GM13977 (cell line): ENCODE results near the gene TNFRSF1A.

ENCODE experiments used
- DNase-seq: peaks from one replicate; pipeline ENCODE4 v3.0.0; 2012; ENCODE audit warnings: low spot score
- in situ Hi-C: fragments of 300-500 bp; cut with MboI; formaldehyde crosslinking; loops from one replicate; pipeline ENCODE4 v1.12.0; 2022; ENCODE audit warnings: low sequenced_read_pairs, low pct_unique_long_range_greater_than_20kb, mixed read lengths, inconsistent platforms; ENCODE audit not compliant: unreplicated experiment
- TF ChIP-seq, protein P1 (sequence below): IDR thresholded peaks from 2 replicates; pipeline ENCODE4 v1.5.1; 2012; ENCODE audit warnings: mild to moderate bottlenecking, control low read depth; ENCODE audit not compliant: insufficient read depth; ENCODE audit errors: extremely low read depth, missing control alignments

The TNFRSF1A gene

DNA sequence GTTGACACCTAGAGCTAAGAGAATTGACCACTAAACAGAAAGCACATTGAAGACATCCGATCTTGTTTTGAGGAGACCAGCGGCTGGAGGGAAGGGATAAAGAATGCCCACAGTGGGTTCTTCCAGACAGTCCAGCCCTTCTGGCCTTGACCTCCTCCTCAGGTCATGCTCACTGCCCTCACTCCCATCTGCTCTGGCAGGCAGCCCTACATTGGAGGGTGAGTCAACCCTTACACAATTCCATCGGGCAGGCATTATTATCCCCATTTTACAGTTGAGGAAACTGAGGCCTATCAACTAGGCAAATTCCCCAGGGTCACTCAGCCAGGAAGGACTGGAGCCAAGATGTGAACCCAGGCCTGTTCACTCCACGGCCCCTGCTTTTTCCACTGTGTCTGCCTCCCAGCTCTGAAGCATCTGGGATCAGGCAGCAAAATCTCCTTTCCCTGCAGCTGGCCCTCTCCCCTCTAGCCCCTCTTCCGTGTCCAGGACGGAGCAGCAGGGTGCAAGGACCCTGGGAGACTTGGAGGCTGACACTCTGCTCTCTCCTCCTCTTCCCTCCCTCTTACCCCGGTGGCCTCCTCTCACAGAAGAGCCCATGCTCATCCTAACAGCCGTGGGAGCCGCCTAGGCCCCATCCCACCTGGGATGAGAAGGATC is 28.2 kb upstream of the TNFRSF1A start:
- in situ Hi-C loops, result no loop called here
- TF ChIP-seq, protein P1, sequence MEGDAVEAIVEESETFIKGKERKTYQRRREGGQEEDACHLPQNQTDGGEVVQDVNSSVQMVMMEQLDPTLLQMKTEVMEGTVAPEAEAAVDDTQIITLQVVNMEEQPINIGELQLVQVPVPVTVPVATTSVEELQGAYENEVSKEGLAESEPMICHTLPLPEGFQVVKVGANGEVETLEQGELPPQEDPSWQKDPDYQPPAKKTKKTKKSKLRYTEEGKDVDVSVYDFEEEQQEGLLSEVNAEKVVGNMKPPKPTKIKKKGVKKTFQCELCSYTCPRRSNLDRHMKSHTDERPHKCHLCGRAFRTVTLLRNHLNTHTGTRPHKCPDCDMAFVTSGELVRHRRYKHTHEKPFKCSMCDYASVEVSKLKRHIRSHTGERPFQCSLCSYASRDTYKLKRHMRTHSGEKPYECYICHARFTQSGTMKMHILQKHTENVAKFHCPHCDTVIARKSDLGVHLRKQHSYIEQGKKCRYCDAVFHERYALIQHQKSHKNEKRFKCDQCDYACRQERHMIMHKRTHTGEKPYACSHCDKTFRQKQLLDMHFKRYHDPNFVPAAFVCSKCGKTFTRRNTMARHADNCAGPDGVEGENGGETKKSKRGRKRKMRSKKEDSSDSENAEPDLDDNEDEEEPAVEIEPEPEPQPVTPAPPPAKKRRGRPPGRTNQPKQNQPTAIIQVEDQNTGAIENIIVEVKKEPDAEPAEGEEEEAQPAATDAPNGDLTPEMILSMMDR, result no peak
- no peak for DNase-seq

DNA sequence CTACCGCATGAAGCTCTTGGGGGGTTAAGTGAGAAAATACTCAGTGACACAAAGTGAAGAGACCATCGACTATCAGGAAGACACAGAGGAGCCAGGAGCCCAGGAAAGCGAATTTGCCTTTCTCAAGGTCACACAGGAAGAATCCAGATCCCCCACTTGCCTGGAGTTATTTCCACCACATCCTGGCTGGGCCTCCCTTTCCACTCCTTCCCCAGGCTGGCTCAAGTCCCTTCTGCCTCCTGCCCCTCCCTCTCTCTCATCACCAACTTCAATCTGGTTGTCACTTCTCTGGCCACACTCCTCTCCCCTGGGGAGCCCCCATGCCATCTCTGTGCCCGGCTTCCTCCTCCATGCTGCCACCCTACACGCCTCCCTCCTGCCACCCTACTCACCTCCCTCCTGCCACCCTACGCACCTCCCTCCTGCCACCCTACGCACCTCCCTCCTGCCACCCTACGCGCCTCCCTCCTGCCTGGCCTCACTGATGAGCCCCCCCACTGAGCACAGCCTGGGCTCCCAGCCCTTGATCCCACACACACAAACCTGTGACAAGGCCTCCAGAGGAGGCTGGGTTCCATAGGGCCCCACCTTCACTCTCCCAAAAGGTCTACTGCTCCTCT is 27.1 kb upstream of the TNFRSF1A start:
- TF ChIP-seq, protein P1, result no peak
- DNase-seq, result no peak
- in situ Hi-C loops, result no loop called here

DNA sequence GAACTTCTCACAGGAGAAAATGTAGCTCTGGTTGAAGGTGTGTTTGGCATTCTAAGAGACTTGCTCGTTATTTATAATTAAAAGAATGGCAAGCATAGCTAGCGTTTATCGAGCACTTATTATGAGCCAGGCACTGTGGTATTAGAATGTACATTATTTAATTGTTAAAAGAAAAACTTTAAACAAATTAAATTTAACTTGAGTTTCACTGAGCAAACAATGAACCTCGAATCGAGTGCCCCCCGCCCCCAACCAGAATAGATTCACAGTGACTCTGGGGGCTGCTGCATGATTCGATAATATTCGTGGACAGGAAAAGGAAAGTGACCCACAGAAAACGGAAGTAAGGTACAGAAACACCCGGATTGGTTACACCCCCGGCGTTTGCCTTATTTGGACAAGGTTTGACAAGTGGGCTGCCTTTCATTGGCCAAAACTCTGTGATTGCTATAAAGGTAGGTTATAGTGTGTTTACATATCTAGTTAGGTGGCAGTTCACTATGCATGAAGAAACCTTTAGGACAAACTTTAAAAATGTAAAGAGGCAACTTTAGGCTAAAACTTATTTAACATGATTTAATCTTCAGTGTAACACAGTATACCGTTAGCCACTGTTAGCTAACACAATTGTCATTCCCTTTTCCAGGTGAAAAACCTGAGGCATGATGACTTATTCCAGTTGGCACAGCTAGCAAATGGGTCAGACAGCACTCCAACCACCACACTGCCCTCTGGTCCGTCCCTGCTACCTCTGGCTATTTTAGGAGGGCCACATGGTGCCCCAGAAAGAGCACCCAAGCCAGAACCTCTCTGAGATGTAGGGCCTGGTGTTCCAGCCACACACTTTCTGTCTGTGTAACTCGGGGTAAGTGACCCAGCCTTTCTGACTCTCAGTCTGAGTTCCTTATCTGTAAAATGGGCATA is 26.4 kb upstream of the TNFRSF1A start:
- in situ Hi-C loops, result no loop called here
- TF ChIP-seq, protein P1, result no peak
- DNase-seq, result no peak

DNA sequence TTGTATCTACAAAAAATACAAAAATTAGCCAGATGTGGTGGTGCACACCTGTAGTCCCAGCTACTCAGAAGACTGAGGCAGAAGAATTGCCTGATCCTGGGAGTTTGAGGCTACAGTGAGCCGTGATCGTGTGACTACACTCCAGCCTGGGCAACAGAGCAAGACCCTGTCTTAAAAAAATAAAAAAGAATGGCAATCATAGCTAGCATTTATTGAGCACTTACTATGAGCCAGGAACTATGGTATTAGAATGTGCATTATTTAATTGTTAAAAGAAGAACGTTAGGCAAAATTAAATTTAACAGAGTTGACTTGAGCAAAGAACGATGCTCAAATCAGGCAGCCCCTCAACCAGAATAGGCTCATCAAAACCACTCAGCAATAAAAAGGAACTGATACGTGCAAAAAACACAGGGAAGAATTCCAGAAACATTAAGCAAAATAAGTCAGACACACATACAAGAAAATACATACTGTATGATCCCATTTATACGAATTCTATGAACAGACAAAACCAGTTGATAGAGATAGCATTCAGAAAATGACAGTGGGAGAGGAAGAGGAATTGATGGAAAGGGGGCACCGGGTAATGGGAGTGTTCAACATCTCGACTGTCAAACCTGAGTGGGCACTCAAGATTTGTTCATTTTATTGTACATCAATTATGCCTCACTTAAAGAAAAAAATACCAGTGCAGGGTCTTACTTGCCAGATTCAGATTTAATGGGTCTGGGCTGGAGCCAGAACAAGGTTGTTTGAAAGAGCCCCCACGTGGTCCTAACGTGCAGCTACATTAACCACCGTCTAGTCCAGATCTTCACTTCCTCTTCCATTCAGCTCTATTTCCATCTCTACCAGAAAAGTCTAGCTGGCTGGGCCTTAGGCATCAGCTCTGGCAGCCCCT is 25.4 kb upstream of the TNFRSF1A start:
- in situ Hi-C loops, result no loop called here

DNA sequence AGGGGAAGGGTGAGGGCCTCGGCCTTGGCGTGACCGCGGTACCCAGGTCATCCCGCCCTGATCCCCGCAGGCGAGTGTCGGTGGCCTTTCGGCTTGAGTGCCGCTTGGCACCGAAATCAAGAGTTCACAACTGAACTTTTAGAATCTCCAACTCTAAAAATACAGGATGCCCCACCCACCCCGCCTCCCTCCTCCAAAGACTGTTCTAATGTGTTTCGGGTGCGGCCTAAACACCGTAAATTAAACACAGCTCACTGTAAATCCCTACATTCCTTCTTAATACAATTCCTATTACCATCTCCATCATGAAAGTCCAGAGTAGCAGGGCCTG is 22.1 kb upstream of the TNFRSF1A start:
- DNase-seq, result no peak
- in situ Hi-C loops, result no loop called here
- TF ChIP-seq, protein P1, result no peak

More for the DNA sequence above, 25.4 kb upstream of the TNFRSF1A start:
- peak; percentile 86 for DNase-seq
- TF ChIP-seq, protein P1, result peak; percentile 41

DNA sequence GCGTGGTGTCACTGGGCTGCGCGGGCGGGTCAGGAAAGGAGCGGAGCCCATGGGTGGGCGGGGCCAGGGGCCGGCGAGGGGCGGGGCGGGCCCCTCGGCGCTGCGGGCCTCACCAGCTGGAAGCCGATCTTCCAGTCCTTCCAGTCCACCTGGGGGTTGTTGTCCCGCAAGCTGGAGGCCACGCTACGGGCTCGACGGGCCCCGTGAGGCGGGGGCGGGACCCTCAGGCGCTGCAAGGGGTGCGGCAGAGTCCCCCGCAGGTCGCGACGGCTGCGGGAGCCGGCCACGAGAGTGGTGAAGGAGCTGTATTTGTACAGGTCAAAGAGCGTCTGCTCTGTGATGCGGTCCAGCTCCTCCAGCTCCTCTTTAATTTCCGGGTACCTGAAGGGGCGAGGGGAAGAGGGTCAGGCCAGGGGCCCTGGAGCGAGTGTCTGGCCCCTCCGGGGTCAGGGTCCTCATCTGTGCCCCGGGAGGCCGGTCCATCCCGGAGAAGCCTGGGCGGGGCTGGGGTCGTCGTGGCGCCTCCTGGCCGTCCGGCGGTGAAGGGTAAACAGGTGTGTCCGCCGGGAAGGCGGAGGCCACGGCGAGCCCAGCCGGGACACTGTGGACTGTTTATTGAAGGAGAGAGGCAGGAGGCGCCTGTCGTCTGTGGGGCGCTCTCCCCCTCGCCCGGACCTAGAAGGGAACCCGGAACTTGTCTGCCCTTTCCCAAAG is 21.6 kb upstream of the TNFRSF1A start:
- DNase-seq, result peak; percentile 86
- in situ Hi-C loops, result no loop called here
- TF ChIP-seq, protein P1, result peak; percentile 1
